ENCODE measurements around the gene WNT9B. TPM values are rescaled to one million over a fixed set of nuclear protein-coding genes. Genes with fewer than 3 reads are reported as not detected.

Gene WNT9B
- total RNA-seq, 1 donor from 2014 or later, result not detected

DNA sequence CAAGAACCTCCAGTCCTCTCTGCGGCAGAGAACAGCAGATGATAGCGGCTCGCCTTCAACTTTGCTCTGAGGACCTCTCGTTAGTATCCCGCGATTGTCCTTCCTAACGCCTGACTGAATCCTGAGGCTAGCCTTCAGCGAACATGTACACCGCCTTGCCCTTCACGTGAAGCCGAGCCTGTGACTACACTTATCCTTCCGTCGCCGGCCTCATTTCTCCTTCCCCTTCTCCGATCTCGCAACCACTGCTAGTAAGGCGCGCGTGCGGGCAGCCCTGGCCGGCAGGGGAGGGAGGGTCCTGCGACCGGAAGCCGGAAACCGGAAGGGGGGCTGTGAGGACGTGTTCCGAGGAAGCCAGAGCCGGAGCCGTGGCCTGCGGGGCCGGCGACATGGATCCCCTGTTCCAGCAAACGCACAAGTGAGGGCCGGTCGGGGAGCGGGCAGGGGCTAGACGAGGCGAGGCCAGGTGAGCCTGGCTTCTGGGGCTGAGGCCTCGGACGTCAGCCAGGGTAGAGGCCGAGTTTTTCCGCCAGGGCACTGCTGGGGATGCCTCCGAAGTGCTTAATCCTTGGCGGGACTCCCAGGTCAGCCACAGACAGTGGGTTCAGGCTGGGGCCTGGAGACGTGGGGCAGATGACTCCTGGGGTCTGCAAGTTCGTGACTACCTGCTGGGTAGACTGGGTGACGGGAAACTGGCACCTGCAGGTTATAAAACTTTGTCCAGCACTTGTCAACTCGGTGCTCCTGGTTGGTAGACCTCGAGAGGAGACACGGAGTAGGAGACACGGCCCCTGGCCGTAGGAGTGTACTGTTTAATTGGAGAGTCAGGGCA is 71.6 kb downstream of the WNT9B start, which contains the start of gene GOSR2:
Gene GOSR2, plus strand, starts transcription at position 357 of the 832 bp plus-strand sequence. Its CDS starts 33 bp downstream, at position 390.
- DNase-seq (ENCODE audit: low spot score), result peak; percentile 96
- Mint-ChIP-seq H3K4me1 (ENCODE audit: low read depth) (peaks cover 46% of the 10 kb centered on the region), H3K4me3 (ENCODE audit: unreplicated experiment) (peak within 1 kb of the TSS; percentile 84), H3K27me3 (ENCODE audit: low read depth) (no peaks in the 10 kb centered on the region), H3K9me3 (ENCODE audit: low read depth) (no peaks in the 10 kb centered on the region), H3K36me3 (ENCODE audit: low read depth) (no peaks in the 10 kb centered on the region), H3K27ac (ENCODE audit: unreplicated experiment) (peak within 1 kb of the TSS; percentile 100)
- TF ChIP-seq, protein P1, sequence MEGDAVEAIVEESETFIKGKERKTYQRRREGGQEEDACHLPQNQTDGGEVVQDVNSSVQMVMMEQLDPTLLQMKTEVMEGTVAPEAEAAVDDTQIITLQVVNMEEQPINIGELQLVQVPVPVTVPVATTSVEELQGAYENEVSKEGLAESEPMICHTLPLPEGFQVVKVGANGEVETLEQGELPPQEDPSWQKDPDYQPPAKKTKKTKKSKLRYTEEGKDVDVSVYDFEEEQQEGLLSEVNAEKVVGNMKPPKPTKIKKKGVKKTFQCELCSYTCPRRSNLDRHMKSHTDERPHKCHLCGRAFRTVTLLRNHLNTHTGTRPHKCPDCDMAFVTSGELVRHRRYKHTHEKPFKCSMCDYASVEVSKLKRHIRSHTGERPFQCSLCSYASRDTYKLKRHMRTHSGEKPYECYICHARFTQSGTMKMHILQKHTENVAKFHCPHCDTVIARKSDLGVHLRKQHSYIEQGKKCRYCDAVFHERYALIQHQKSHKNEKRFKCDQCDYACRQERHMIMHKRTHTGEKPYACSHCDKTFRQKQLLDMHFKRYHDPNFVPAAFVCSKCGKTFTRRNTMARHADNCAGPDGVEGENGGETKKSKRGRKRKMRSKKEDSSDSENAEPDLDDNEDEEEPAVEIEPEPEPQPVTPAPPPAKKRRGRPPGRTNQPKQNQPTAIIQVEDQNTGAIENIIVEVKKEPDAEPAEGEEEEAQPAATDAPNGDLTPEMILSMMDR (IDR thresholded peaks at IDR 0.05), result no peak

DNA sequence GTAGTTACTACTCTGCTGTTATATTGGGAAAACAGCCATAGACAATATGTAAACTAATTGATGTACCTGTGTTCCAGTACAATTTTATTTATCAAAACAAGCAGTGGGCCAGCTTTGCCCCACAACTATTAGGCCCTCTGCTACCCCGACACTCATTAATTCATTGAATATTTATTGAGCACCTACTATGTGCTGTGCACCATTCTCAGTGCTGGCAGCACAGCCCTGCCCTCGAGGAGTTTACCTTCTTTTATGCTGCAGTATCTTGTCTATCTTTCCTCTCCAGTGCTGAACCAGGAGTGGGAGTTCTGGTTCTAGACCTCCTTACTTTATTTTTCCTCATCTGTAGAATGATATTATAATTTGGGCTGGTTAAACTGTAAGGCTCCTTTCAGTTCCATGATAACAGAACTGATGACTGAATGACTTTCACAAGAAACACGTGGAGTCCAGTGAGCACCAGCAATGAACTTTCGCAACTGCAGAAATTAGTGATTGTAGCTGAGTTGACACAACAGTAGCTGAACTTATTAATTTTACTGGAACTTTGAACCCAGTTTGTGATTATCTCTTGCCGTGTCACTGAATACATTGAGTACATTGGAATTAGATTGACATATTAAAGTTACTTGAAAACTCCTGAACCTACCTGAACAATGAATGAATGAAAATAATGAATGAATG is 73.9 kb downstream of the WNT9B start:
- Mint-ChIP-seq H3K9me3 (ENCODE audit: low read depth) (no peaks in the 10 kb centered on the region), H3K27me3 (ENCODE audit: low read depth) (no peaks in the 10 kb centered on the region), H3K4me1 (ENCODE audit: low read depth) (peaks cover 58% of the 10 kb centered on the region), H3K27ac (ENCODE audit: unreplicated experiment) (no peak overlapping the region), H3K4me3 (ENCODE audit: unreplicated experiment) (no peak overlapping the region), H3K36me3 (ENCODE audit: low read depth) (peaks cover 3% of the 10 kb centered on the region)
- no peak for DNase-seq (ENCODE audit: low spot score)
- TF ChIP-seq, protein P1 (IDR thresholded peaks at IDR 0.05), result no peak

DNA sequence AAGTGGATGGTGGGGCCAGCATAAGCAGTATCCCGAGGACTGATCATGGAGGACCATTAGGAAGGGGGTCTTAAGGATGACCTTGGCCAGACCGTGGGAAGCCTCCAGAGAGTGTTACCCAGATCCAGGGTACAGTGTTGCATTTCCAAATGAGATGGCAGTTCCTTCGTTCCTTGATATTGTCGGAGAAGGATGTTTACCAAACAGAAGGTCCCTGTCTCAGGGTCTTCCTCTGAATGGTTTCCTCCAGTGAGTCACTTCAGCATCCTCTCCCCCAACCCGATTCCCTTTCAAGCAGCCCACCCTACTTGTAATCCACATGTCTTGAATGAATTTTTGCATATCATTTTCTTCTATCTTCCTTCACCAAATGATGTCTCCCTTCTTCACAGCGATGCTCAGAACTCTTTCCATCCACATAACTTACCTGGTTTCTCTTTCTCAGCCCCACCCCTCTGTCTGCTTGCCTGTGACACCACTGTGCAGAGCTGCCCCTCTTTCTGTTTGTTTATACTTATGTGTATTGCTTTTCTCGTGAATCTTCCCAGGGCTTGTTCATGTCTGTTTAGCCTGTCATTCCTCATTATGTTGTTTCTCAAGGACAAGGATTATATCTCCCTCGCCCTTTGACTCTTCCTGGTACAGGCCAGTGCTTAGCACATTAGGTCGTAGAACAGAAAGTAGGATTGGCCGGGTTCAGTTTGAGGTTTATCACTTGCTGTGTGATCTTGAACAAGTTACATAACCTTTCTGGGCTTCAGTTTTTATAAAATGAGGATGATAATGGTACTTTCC is 77.3 kb downstream of the WNT9B start:
- peaks cover 50% of the 10 kb centered on the region for H3K4me1 Mint-ChIP-seq (ENCODE audit: low read depth)
- H3K27me3 Mint-ChIP-seq (ENCODE audit: low read depth), result no peaks in the 10 kb centered on the region
- peaks cover 23% of the 10 kb centered on the region for H3K36me3 Mint-ChIP-seq (ENCODE audit: low read depth)
- no peaks in the 10 kb centered on the region for H3K9me3 Mint-ChIP-seq (ENCODE audit: low read depth)
- DNase-seq (ENCODE audit: low spot score), result no peak
- H3K27ac Mint-ChIP-seq (ENCODE audit: unreplicated experiment), result peak overlapping the region; percentile 52
- no peak overlapping the region for H3K4me3 Mint-ChIP-seq (ENCODE audit: unreplicated experiment)
- TF ChIP-seq, protein P1 (IDR thresholded peaks at IDR 0.05), result no peak

DNA sequence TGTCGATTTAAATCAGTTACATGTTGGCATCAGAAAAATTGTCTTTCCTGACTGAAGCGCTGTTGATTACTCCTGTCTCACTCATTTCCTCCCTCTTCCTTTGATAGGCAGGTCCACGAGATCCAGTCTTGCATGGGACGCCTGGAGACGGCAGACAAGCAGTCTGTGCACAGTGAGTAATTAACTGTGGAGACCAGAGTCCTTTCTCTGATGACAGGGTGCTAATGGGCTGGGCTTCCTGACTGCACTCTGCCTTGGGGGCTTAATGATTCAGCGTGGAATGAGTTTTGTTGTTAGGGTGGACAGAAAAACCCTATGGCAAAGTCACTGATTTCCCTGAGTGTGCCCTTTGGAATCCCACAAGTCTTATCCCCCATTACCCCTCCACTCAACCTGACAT is 78.0 kb downstream of the WNT9B start:
- H3K9me3 Mint-ChIP-seq (ENCODE audit: low read depth), result no peaks in the 10 kb centered on the region
- TF ChIP-seq, protein P1 (IDR thresholded peaks at IDR 0.05), result no peak
- H3K36me3 Mint-ChIP-seq (ENCODE audit: low read depth), result peaks cover 27% of the 10 kb centered on the region
- peaks cover 42% of the 10 kb centered on the region for H3K4me1 Mint-ChIP-seq (ENCODE audit: low read depth)
- no peak overlapping the region for H3K4me3 Mint-ChIP-seq (ENCODE audit: unreplicated experiment)
- no peak for DNase-seq (ENCODE audit: low spot score)
- no peaks in the 10 kb centered on the region for H3K27me3 Mint-ChIP-seq (ENCODE audit: low read depth)
- peak overlapping the region; percentile 52 for H3K27ac Mint-ChIP-seq (ENCODE audit: unreplicated experiment)

DNA sequence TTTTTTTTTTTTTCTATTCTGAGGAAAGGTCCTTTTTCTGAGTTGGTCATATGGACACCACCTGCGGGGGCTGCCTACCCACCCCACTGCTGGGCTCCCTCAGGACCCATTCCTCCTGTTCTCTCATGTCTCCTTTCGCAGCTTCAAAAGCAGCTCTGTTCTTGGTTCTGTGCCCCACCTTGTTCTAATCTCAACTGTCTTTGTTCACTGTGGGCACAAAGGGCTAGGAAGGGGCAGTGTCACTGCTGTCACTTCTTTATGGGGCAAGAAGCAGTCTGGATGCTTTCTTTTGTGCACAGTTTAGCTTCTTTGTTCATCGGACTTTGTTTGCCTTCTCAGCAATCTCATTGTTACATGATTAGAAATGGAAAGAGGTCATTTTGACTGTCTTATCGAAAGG is 78.7 kb downstream of the WNT9B start:
- no peak overlapping the region for H3K4me3 Mint-ChIP-seq (ENCODE audit: unreplicated experiment)
- H3K4me1 Mint-ChIP-seq (ENCODE audit: low read depth), result peaks cover 36% of the 10 kb centered on the region
- H3K36me3 Mint-ChIP-seq (ENCODE audit: low read depth), result peaks cover 30% of the 10 kb centered on the region
- TF ChIP-seq, protein P1 (IDR thresholded peaks at IDR 0.05), result no peak
- no peak overlapping the region for H3K27ac Mint-ChIP-seq (ENCODE audit: unreplicated experiment)
- H3K27me3 Mint-ChIP-seq (ENCODE audit: low read depth), result no peaks in the 10 kb centered on the region
- no peaks in the 10 kb centered on the region for H3K9me3 Mint-ChIP-seq (ENCODE audit: low read depth)
- DNase-seq (ENCODE audit: low spot score), result no peak
